H9 (cell line): ENCODE measurements around the gene KRTAP12-1. TPM values are rescaled to one million over a fixed set of nuclear protein-coding genes. Genes with fewer than 3 reads are reported as not detected.

Source experiments
- DNase-seq: peaks from one replicate; pipeline ENCODE4 v3.0.0-alpha.2; 2017
- H2AFZ ChIP-seq: one replicate; pipeline ENCODE4 v1.6.1; 2013; ENCODE audit warnings: mild to moderate bottlenecking, low read length, control low read depth, moderate library complexity
- H2AK5ac ChIP-seq: 2 replicates; pipeline ENCODE4 v1.6.1; 2013; ENCODE audit warnings: low read length, control low read depth, mixed read lengths; ENCODE audit not compliant: insufficient read length
- H2BK120ac ChIP-seq: one replicate; pipeline ENCODE4 v1.6.1; 2013; ENCODE audit warnings: low read depth, mild to moderate bottlenecking, low read length, control low read depth, inconsistent platforms; ENCODE audit not compliant: poor library complexity, severe bottlenecking
- H2BK12ac ChIP-seq: 2 replicates; pipeline ENCODE4 v1.6.1; 2013; ENCODE audit warnings: low read length, control low read depth, mixed read lengths, low read depth; ENCODE audit not compliant: insufficient read length
- H2BK15ac ChIP-seq: 2 replicates; pipeline ENCODE4 v1.6.1; 2013; ENCODE audit warnings: low read depth, low read length, control low read depth
- H2BK20ac ChIP-seq: one replicate; pipeline ENCODE4 v1.6.1; 2013; ENCODE audit warnings: low read depth, mild to moderate bottlenecking, low read length, control low read depth, inconsistent platforms; ENCODE audit not compliant: poor library complexity, severe bottlenecking
- H2BK5ac ChIP-seq: 2 replicates; pipeline ENCODE4 v1.6.1; 2013; ENCODE audit warnings: low read length, control low read depth, mixed read lengths; ENCODE audit not compliant: insufficient read length
- H3K14ac ChIP-seq: 2 replicates; pipeline ENCODE4 v1.6.1; 2013; ENCODE audit warnings: low read length, control low read depth; ENCODE audit not compliant: insufficient read depth
- H3K18ac ChIP-seq: 2 replicates; pipeline ENCODE4 v1.6.1; 2013; ENCODE audit warnings: low read depth, mild to moderate bottlenecking, mixed read lengths, low read length, control low read depth; ENCODE audit not compliant: insufficient read length
- H3K23ac ChIP-seq: 2 replicates; pipeline ENCODE4 v1.6.1; 2013; ENCODE audit warnings: low read length, control low read depth, mixed read lengths, low read depth; ENCODE audit not compliant: insufficient read length
- H3K23me2 ChIP-seq: 2 replicates; pipeline ENCODE4 v1.6.1; 2013; ENCODE audit warnings: low read depth, mild to moderate bottlenecking, mixed read lengths, low read length, control low read depth; ENCODE audit not compliant: insufficient read length, poor library complexity, severe bottlenecking
- H3K27ac ChIP-seq: 2 replicates; pipeline ENCODE4 v1.5.1; 2013; ENCODE audit warnings: low read length, control low read depth, mixed read lengths, low read depth; ENCODE audit not compliant: insufficient read length
- H3K27me3 ChIP-seq: 2 replicates; pipeline ENCODE4 v1.6.1; 2013; ENCODE audit warnings: low read length, control low read depth, inconsistent platforms; ENCODE audit not compliant: insufficient read depth
- H3K4ac ChIP-seq: 2 replicates; pipeline ENCODE4 v1.6.1; 2013; ENCODE audit warnings: low read depth, mild to moderate bottlenecking, control low read depth, inconsistent platforms, low read length, moderate library complexity
- H3K4me1 ChIP-seq: 2 replicates; pipeline ENCODE4 v1.6.1; 2013; ENCODE audit warnings: low read length, control low read depth, inconsistent platforms; ENCODE audit not compliant: insufficient read depth
- H3K4me2 ChIP-seq: 2 replicates; pipeline ENCODE4 v1.6.1; 2013; ENCODE audit warnings: low read length, control low read depth, mixed read lengths; ENCODE audit not compliant: insufficient read length, insufficient read depth
- H3K56ac ChIP-seq: 2 replicates; pipeline ENCODE4 v1.6.1; 2013; ENCODE audit warnings: low read depth, mild to moderate bottlenecking, mixed read lengths, low read length, control low read depth; ENCODE audit not compliant: insufficient read length
- H3K79me1 ChIP-seq: 2 replicates; pipeline ENCODE4 v1.6.1; 2013; ENCODE audit warnings: low read depth, mild to moderate bottlenecking, moderate library complexity, low read length, control low read depth, inconsistent platforms; ENCODE audit not compliant: insufficient read depth, poor library complexity, severe bottlenecking
- H3K79me2 ChIP-seq: 2 replicates; pipeline ENCODE4 v1.6.1; 2013; ENCODE audit warnings: low read length, control low read depth, inconsistent platforms; ENCODE audit not compliant: insufficient read depth
- H3K9ac ChIP-seq: 2 replicates; pipeline ENCODE4 v1.6.1; 2013; ENCODE audit warnings: low read length, control low read depth, mixed read lengths; ENCODE audit not compliant: insufficient read length; ENCODE audit errors: extremely low read depth
- H3K9me3 ChIP-seq: one replicate; pipeline ENCODE4 v1.6.1; 2013; ENCODE audit warnings: low read depth, low read length, inconsistent platforms; ENCODE audit not compliant: control insufficient read depth
- H3T11ph ChIP-seq: one replicate; pipeline ENCODE4 v1.6.1; 2013; ENCODE audit warnings: mild to moderate bottlenecking, low read length, control low read depth, inconsistent platforms
- H4K20me1 ChIP-seq: one replicate; pipeline ENCODE4 v1.6.1; 2013; ENCODE audit not compliant: control insufficient read depth, insufficient read length, insufficient read depth
- H4K5ac ChIP-seq: 2 replicates; pipeline ENCODE4 v1.6.1; 2013; ENCODE audit warnings: low read depth, mild to moderate bottlenecking, mixed read lengths, low read length, control low read depth; ENCODE audit not compliant: insufficient read length
- H4K8ac ChIP-seq: replicated peaks from 2 replicates; pipeline ENCODE4 v1.6.1; 2013; ENCODE audit warnings: low read length, control low read depth, mixed read lengths, low read depth; ENCODE audit not compliant: insufficient read length
- H4K91ac ChIP-seq: 2 replicates; pipeline ENCODE4 v1.6.1; 2013; ENCODE audit warnings: low read depth, mild to moderate bottlenecking, moderate library complexity, mixed read lengths, low read length, control low read depth; ENCODE audit not compliant: insufficient read length
- H3K27ac Mint-ChIP-seq, 3 experiments: 2 replicates in 2 of 3; 3 replicates in 1 of 3; pipeline ENCODE4 v1.8.0; 2020 to 2021; ENCODE audit warnings: mixed read lengths in 3 of 3, mild to moderate bottlenecking in 1 of 3, moderate library complexity in 1 of 3
- H3K27me3 Mint-ChIP-seq: 2 replicates; pipeline ENCODE4 v1.8.0; 2021; ENCODE audit warnings: low read depth, mild to moderate bottlenecking, moderate library complexity, mixed read lengths
- H3K36me3 Mint-ChIP-seq, 3 experiments: 2 replicates in 2 of 3; 3 replicates in 1 of 3; pipeline ENCODE4 v1.8.0; 2020 to 2021; ENCODE audit warnings: low read depth in 3 of 3, mixed read lengths in 3 of 3; ENCODE audit not compliant: insufficient read depth in 1 of 3
- H3K4me1 Mint-ChIP-seq, 2 experiments: 2 replicates each; pipeline ENCODE4 v1.8.0; 2020; ENCODE audit warnings: mixed read lengths in 2 of 2
- H3K4me3 Mint-ChIP-seq, 2 experiments: 2 replicates in 1 of 2; 3 replicates in 1 of 2; pipeline ENCODE4 v1.8.0; 2020 to 2021; ENCODE audit warnings: mild to moderate bottlenecking in 2 of 2, mixed read lengths in 2 of 2, moderate library complexity in 1 of 2
- H3K9me3 Mint-ChIP-seq, 2 experiments: 2 replicates in 1 of 2; 3 replicates in 1 of 2; pipeline ENCODE4 v1.8.0; 2020; ENCODE audit warnings: mild to moderate bottlenecking in 2 of 2, mixed read lengths in 2 of 2, moderate library complexity in 1 of 2
- WGBS: extraction: QIAGEN DNeasy Blood & Tissue Kit; methylation state at CpG from one replicate; pipeline ENCODE4 v1.1.7; 2013; ENCODE audit warnings: missing lambda C conversion rate, low lambda C conversion rate, mixed read lengths; ENCODE audit not compliant: insufficient read length; ENCODE audit errors: extremely low coverage; 5-methylcytosine and 5-hydroxymethylcytosine counted together
- total RNA-seq: library from RNA; stranded (reverse); gene quantifications from 2 replicates; pipeline ENCODE4 v1.2.1, GENCODE V29; 2021
- TF ChIP-seq, protein P1 (sequence below): fragments of 200-600 bp; sonication (generic); conservative IDR thresholded peaks from 3 replicates; pipeline ENCODE4 v1.8.0; 2021; ENCODE audit warnings: antibody characterized with exemption, mild to moderate bottlenecking

Gene KRTAP12-1
- total RNA-seq, 1 experiment from 2014 or later, result not detected

DNA sequence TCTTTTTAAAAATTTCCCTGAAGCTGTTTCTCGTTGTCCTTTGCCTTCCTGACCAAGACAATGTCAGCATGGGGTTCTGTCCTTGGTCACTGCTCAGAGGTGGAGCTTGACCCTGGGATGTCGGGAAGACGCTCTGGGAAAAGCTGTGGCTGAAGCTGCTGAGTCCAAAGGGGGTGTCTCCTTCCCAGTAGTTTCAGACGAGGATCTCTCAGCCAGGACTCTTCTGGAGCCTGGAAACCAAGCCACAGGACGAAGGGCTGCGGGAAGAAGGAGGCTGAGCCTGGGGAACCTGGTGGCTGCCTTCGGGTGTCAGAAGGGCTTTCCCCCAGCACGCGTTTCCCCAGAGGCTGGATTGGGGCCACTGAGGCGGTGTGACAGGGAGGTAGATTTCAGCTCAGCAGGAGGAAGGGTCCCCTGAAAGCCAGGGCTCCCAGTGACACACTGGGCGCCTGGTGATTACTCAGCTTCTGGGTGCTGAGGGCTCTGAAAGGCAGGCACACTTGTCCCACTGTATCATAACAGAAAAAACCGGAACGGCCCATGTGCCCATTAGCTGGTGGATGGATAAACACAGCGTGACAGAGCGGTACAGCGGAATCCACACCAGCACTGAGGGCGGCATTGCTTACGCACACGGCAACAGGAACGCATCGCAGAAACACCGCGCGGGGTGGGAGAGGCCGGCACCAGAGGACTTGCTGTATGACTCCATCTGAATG lies 5.0 kb upstream of the KRTAP12-1 start:
- H3K4me1 Mint-ChIP-seq, result peaks cover 28 to 31% of the 10 kb centered on the region in 2 experiments
- Histone ChIP-seq H3K4me2 (no peak overlapping the region), H2BK120ac (no peak overlapping the region), H3K27ac (no peak overlapping the region), H3K9me3 (no peaks in the 10 kb centered on the region), H3K79me2 (no peaks in the 10 kb centered on the region), H2BK20ac (no peak overlapping the region), H4K8ac (no peak overlapping the region), H4K20me1 (no peaks in the 10 kb centered on the region), H3T11ph (no peak overlapping the region), H2BK12ac (no peak overlapping the region), H4K5ac (no peak overlapping the region), H3K27me3 (no peaks in the 10 kb centered on the region), H4K91ac (no peak overlapping the region), H3K4ac (no peak overlapping the region), H3K56ac (no peak overlapping the region), H2BK5ac (no peak overlapping the region), H3K23me2 (no peaks in the 10 kb centered on the region), H2BK15ac (no peak overlapping the region), H3K14ac (no peak overlapping the region; the same call in 1 of the 2 replicates), H3K23ac (no peak overlapping the region), H2AK5ac (no peak overlapping the region), H3K9ac (no peak overlapping the region), H3K79me1 (no peaks in the 10 kb centered on the region), H2AFZ (no peak overlapping the region), H3K18ac (peak overlapping the region; percentile 7), H3K4me1 (peaks cover 5% of the 10 kb centered on the region; the same call in 1 of the 2 replicates)
- H3K36me3 Mint-ChIP-seq, result no peaks in the 10 kb centered on the region; a peak in 1 of 7 replicates
- H3K4me3 Mint-ChIP-seq, result peak overlapping the region in 1 of 2 experiments; percentile 37; a peak in 3 of 5 replicates
- TF ChIP-seq, protein P1, sequence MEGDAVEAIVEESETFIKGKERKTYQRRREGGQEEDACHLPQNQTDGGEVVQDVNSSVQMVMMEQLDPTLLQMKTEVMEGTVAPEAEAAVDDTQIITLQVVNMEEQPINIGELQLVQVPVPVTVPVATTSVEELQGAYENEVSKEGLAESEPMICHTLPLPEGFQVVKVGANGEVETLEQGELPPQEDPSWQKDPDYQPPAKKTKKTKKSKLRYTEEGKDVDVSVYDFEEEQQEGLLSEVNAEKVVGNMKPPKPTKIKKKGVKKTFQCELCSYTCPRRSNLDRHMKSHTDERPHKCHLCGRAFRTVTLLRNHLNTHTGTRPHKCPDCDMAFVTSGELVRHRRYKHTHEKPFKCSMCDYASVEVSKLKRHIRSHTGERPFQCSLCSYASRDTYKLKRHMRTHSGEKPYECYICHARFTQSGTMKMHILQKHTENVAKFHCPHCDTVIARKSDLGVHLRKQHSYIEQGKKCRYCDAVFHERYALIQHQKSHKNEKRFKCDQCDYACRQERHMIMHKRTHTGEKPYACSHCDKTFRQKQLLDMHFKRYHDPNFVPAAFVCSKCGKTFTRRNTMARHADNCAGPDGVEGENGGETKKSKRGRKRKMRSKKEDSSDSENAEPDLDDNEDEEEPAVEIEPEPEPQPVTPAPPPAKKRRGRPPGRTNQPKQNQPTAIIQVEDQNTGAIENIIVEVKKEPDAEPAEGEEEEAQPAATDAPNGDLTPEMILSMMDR, result no peak
- H3K27ac Mint-ChIP-seq, result peak overlapping the region; percentile 7 to 86 (median 55); a peak in 5 of 7 replicates
- peak; percentile 34 for DNase-seq
- H3K27me3 Mint-ChIP-seq, result peaks cover 24% of the 10 kb centered on the region
- H3K9me3 Mint-ChIP-seq, result peaks cover 3 to 4% of the 10 kb centered on the region in 2 experiments; a peak in 2 of 5 replicates
- WGBS, result no CpG with 5 or more reads among the region's 25 CpGs
